RWPE2 (cell line): ENCODE data around the gene TLE2.

Experiments
- ATAC-seq: fragments of 200-7000 bp; cut with Tn5 transposase; 3 replicates; pipeline ENCODE4 v1.9.1; 2021; ENCODE audit warnings: low read depth
- DNase-seq: peaks from one replicate; pipeline ENCODE4 v3.0.0-alpha.2; 2020; ENCODE audit warnings: low spot score
- H3K27ac ChIP-seq: fragments of 450-650 bp; 2 replicates; pipeline ENCODE4 v1.5.1; 2017; ENCODE audit warnings: mild to moderate bottlenecking; ENCODE audit not compliant: poor library complexity, severe bottlenecking
- H3K27me3 ChIP-seq: fragments of 250-450 bp; sonication (Bioruptor Pico); 2 replicates; pipeline ENCODE4 v1.5.1; 2021; ENCODE audit warnings: mild to moderate bottlenecking, moderate library complexity; ENCODE audit not compliant: insufficient read depth, poor library complexity, severe bottlenecking
- H3K36me3 ChIP-seq: fragments of 250-450 bp; sonication (Bioruptor Pico); 2 replicates; pipeline ENCODE4 v1.5.1; 2020; ENCODE audit warnings: low read depth, mild to moderate bottlenecking, moderate library complexity
- H3K4me1 ChIP-seq: fragments of 250-450 bp; sonication (Bioruptor Pico); 2 replicates; pipeline ENCODE4 v1.5.1; 2021; ENCODE audit warnings: mild to moderate bottlenecking, moderate library complexity; ENCODE audit not compliant: insufficient read depth, poor library complexity, severe bottlenecking
- H3K4me3 ChIP-seq: fragments of 250-450 bp; sonication (Bioruptor Pico); 2 replicates; pipeline ENCODE4 v1.5.1; 2021; ENCODE audit warnings: mild to moderate bottlenecking, moderate library complexity; ENCODE audit not compliant: severe bottlenecking
- H3K9me3 ChIP-seq: fragments of 250-450 bp; sonication (Bioruptor Pico); 2 replicates; pipeline ENCODE4 v1.5.1; 2021; ENCODE audit warnings: mild to moderate bottlenecking, moderate library complexity; ENCODE audit not compliant: severe bottlenecking
- TF ChIP-seq, protein P1 (sequence below): fragments of 450-650 bp; IDR thresholded peaks from one replicate; pipeline ENCODE4 v1.5.1; 2017; ENCODE audit warnings: mild to moderate bottlenecking, moderate library complexity; ENCODE audit not compliant: poor library complexity, severe bottlenecking

The TLE2 gene

DNA sequence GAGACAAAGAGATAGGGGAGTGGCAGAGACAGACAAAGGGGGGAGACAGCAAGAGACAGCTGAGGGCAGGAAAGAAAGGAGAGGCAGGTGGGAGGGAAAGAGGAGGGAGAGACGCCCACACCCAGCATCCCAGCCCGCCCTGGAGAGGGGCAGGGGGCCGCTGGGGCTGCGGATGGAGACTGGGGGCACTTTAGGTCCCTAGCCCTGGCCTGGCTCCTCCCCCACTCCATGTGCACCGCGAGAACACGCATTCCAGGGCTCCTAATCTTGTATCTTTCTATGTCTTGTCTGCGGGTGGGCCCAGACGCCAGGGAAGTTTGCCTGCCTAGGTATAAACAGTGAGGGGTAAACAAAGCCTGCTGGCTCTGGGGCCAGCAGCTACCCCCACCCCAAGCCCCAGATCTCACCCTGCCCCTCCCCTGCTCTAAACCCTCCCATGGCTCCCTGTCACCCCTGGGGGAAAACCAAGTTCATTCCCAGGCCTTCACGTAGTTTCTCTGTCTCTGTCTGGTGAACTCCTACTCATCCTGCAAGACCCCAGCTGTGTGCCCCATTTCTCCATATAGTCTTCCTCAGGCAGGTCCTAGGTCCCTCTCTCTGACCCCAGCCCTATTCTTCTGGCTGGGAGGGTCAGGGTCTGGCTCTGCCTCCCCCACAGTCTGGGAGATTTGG lies 27.5 kb upstream of the TLE2 start:
- no peaks in the 10 kb centered on the region for H3K27me3 ChIP-seq
- H3K4me1 ChIP-seq, result peaks cover 36% of the 10 kb centered on the region
- H3K27ac ChIP-seq, result peak overlapping the region; percentile 96
- no peaks in the 10 kb centered on the region for H3K9me3 ChIP-seq
- H3K36me3 ChIP-seq, result peaks cover 72% of the 10 kb centered on the region
- no peak overlapping the region for H3K4me3 ChIP-seq
- DNase-seq (no peak), ATAC-seq (peak; percentile 2; the same call in 1 of the 3 replicates)
- TF ChIP-seq, protein P1, sequence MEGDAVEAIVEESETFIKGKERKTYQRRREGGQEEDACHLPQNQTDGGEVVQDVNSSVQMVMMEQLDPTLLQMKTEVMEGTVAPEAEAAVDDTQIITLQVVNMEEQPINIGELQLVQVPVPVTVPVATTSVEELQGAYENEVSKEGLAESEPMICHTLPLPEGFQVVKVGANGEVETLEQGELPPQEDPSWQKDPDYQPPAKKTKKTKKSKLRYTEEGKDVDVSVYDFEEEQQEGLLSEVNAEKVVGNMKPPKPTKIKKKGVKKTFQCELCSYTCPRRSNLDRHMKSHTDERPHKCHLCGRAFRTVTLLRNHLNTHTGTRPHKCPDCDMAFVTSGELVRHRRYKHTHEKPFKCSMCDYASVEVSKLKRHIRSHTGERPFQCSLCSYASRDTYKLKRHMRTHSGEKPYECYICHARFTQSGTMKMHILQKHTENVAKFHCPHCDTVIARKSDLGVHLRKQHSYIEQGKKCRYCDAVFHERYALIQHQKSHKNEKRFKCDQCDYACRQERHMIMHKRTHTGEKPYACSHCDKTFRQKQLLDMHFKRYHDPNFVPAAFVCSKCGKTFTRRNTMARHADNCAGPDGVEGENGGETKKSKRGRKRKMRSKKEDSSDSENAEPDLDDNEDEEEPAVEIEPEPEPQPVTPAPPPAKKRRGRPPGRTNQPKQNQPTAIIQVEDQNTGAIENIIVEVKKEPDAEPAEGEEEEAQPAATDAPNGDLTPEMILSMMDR, result no peak

DNA sequence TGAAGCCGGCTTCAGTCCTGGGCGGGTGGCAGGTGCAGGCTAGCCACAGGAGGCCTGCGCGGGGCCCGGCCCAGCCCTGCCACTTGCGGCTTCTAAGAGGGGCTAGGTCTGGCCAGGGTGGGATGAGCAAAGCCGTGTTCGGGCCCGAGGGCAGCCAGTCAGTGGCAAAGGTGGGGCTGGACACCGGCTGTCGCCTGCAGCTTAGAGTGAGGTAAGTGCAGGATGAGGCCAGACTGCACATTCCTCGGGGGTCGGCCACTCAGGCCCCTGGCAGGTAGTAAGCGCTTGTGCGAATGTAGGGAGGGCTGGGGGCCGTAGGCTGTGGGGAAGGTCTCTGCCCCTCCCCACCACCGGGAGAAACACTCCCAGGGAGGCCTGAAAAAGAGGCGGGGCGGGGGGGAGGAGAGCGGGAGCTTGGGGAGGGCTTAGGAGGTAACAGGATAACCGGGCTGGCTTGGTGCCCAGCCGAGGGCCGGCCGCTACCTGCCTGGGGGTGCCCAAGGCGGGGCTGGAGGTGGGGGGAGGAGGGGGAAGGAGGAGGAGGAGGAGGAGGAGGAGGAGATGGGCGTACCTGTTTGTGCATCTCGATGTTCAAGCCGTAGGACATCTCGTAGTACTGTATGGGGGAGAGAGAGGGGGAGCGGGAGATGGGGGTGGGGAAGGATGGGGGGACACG lies 26.8 kb upstream of the TLE2 start:
- H3K27ac ChIP-seq, result peak overlapping the region; percentile 96
- ATAC-seq, result peak; percentile 60
- H3K36me3 ChIP-seq, result peaks cover 70% of the 10 kb centered on the region
- H3K9me3 ChIP-seq, result no peaks in the 10 kb centered on the region
- TF ChIP-seq, protein P1, result no peak
- peaks cover 36% of the 10 kb centered on the region for H3K4me1 ChIP-seq
- peak overlapping the region; percentile 0 for H3K4me3 ChIP-seq
- peak; percentile 91 for DNase-seq
- H3K27me3 ChIP-seq, result no peaks in the 10 kb centered on the region

DNA sequence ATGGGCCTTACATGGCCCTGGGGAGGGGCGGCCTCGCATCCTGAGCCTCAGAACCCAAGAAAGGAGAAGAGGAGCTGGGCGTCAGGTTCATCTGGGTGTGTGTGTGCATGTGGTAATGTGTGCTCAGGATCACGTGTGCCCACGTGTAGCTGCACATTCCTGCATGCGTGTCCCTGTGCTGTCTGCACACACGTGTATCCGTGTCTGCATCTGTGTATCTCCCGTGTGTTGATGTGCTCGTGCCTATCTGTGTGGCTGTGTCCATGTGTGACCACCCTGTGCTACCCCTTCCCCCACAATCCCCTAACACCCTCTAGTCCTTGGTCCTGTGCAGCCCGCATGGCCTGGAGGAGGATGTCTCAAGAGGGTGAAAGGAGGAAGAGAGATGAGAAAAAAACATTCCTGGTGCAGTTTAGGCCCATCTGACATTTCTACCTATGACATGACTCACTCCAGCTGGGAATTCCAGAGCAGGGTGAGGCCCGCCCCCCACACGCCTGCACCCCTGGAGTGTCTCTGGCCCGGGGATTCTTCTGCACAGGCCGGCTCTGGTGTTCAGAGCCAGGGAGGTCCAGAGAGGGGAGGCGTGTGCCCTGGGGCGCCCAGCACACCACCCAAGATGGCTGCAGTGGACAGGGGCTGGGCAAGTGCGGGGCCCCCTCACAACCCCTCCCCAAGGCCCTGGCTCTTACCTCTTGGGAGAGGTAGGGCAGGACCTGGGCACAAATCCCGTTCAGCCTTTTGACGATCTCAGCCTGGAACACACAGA lies 26.1 kb upstream of the TLE2 start:
- peaks cover 36% of the 10 kb centered on the region for H3K4me1 ChIP-seq
- ATAC-seq (peak; percentile 75), DNase-seq (peak; percentile 84)
- H3K9me3 ChIP-seq, result no peaks in the 10 kb centered on the region
- peak overlapping the region; percentile 96 for H3K27ac ChIP-seq
- H3K27me3 ChIP-seq, result no peaks in the 10 kb centered on the region
- TF ChIP-seq, protein P1, result no peak
- peak overlapping the region; percentile 0 for H3K4me3 ChIP-seq
- peaks cover 63% of the 10 kb centered on the region for H3K36me3 ChIP-seq

DNA sequence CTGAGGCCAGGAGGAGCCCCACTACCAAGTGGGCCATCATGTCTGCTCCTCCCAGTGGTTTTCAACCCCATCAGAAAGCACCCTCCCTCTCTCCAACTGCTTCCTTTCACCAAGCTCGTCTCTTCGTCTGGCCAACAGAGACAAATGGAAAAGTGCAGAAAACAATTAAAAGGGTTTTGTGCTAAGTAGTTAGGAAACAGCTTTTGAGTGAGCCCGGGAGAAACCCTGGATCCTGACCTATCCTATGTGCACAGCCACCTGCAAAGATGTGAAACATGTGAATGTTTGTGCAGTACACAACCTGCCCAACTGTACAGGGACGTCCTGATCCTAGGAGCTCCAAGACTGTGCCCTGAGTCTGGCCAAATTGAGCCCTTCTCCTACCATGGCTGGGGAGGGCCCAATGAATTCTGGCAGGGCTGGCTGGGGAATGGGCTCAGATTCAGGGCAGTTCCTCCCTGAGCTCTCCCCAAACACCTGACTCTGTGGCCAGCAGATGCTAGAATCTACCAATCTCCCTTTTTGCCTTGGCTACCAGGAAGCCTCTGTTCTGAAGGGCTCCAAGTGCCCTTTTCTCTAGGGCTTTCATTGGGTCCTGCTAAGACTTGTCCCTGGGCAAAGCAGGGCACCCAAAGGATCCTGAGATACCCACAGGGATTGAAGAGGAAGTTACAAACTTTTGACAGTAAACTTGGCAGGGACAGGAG lies 25.3 kb upstream of the TLE2 start:
- TF ChIP-seq, protein P1, result no peak

More for the DNA sequence above, 25.3 kb upstream of the TLE2 start:
- Histone ChIP-seq H3K9me3 (no peaks in the 10 kb centered on the region), H3K4me1 (peaks cover 36% of the 10 kb centered on the region), H3K27me3 (no peaks in the 10 kb centered on the region), H3K36me3 (peaks cover 56% of the 10 kb centered on the region), H3K4me3 (no peak overlapping the region), H3K27ac (peak overlapping the region; percentile 96)
- DNase-seq (no peak), ATAC-seq (no peak)
